NK-92 treated with Interleukin-12 subunit alpha and Interleukin-12 subunit beta, amount 100 ng/mL, for 24 hours (cell line): Measurements from ENCODE around the gene OPTN.
"Not testable (repeated sequence)": the region's sequence is repeated elsewhere in the genome, so short reads cannot be mapped to it uniquely, and the experiment has no call there.

Source experiments
- DNase-seq: peaks from one replicate; lab custom pipeline; 2025; lab: John Stamatoyannopoulos, UW

Gene OPTN

GRCh38 chr10:13090289-13090688, 9.7 kb upstream of the OPTN start:
- DNase-seq: no peak

GRCh38 chr10:13091801-13092200, 8.2 kb upstream of the OPTN start:
- DNase-seq: no peak

- DNase-seq: no peak
Measured at GRCh38 chr10:13092291-13093102, 7.5 kb upstream of the OPTN start.

GRCh38 chr10:13094082-13094481, 5.9 kb upstream of the OPTN start:
- not testable (repeated sequence) for DNase-seq

- no peak for DNase-seq
Measured at GRCh38 chr10:13095094-13095493, 4.9 kb upstream of the OPTN start.

GRCh38 chr10:13095929-13096328, 4.0 kb upstream of the OPTN start:
- no peak for DNase-seq

- no peak for DNase-seq
Measured at GRCh38 chr10:13099144-13099665, 758 bp upstream of the OPTN start.

GRCh38 chr10:13100349-13101294, 659 bp downstream of the OPTN start:
- no peak for DNase-seq

GRCh38 chr10:13102002-13102794, 2.2 kb downstream of the OPTN start:
- no peak for DNase-seq

- DNase-seq: no peak
Measured at GRCh38 chr10:13103554-13103953, 3.6 kb downstream of the OPTN start.

GRCh38 chr10:13104697-13105096, 4.7 kb downstream of the OPTN start:
- no peak for DNase-seq

- DNase-seq: no peak
Measured at GRCh38 chr10:13105184-13105583, 5.2 kb downstream of the OPTN start.

GRCh38 chr10:13106387-13107045, 6.6 kb downstream of the OPTN start:
- no peak for DNase-seq

GRCh38 chr10:13110908-13111307, 10.9 kb downstream of the OPTN start:
- DNase-seq: no peak

GRCh38 chr10:13113544-13113943, 13.6 kb downstream of the OPTN start:
- DNase-seq: no peak

- DNase-seq: no peak
Measured at GRCh38 chr10:13115832-13116803, 16.2 kb downstream of the OPTN start.

GRCh38 chr10:13117841-13118783, 18.1 kb downstream of the OPTN start:
- DNase-seq: no peak

- no peak for DNase-seq
Measured at GRCh38 chr10:13118784-13119410, 18.9 kb downstream of the OPTN start.
